ENCODE results near the gene ACTR5. TPM values are rescaled to one million over a fixed set of nuclear protein-coding genes. Genes with fewer than 3 reads are reported as not detected.

Gene ACTR5
- total and polyA plus RNA-seq, 2 donors (not counting 3 experiments of a cell fraction or from before 2014, with no cell fraction given) = 8.8 to 11.3 TPM

- Histone ChIP-seq H3K9me3 (replicated peaks; ENCODE audit: control insufficient read depth, insufficient read depth, low read length) (no peaks in the 10 kb centered on the region), H4K20me1 (replicated peaks; ENCODE audit: control insufficient read depth, extremely low read depth, insufficient read depth, low read length) (no peaks in the 10 kb centered on the region), H3K4me1 (ENCODE audit: control insufficient read depth, extremely low read depth, insufficient read depth, low read length) (peaks cover 6% of the 10 kb centered on the region), H3K4me3 (replicated peaks in 1 of 3; ENCODE audit: insufficient read depth in 1 of 3, low read depth in 1 of 3, low read length in 3 of 3) (no peak overlapping the region), H2AFZ (ENCODE audit: low read depth, low read length) (no peak overlapping the region), H3K27me3 (ENCODE audit: control insufficient read depth in 2 of 2, insufficient read depth in 2 of 2, low read length in 2 of 2) (peaks cover 31 to 41% of the 10 kb centered on the region in 2 experiments), H3K9me1 (replicated peaks; ENCODE audit: control insufficient read depth, extremely low read depth, insufficient read depth, low read length) (no peaks in the 10 kb centered on the region), H3K4me2 (ENCODE audit: insufficient read depth, low read length) (no peak overlapping the region), H3K79me2 (ENCODE audit: control insufficient read depth, insufficient read depth, low read length) (no peaks in the 10 kb centered on the region), H3K27ac (ENCODE audit: insufficient read depth, low read depth, low read length) (no peak overlapping the region), H3K9ac (replicated peaks; ENCODE audit: extremely low read depth, insufficient read depth, low read length) (no peak overlapping the region), H3K36me3 (ENCODE audit: control insufficient read depth in 2 of 2, extremely low read depth in 1 of 2, insufficient read depth in 2 of 2, low read length in 2 of 2) (no peaks in the 10 kb centered on the region)
- no peak for TF ChIP-seq POLR2AphosphoS5 (IDR thresholded peaks at IDR 0.05; ENCODE audit: insufficient read depth, low read depth, low read length)
- no peak for TF ChIP-seq FOS (IDR thresholded peaks at IDR 0.05; ENCODE audit: borderline replicate concordance, insufficient read depth, low read length)
- TF ChIP-seq POLR2A (IDR thresholded peaks at IDR 0.05; ENCODE audit: low read depth, low read length) = no peak
- TF ChIP-seq JUN (IDR thresholded peaks at IDR 0.05; ENCODE audit: borderline replicate concordance, insufficient read depth, insufficient read length, low read depth) = no peak
- TF ChIP-seq MYC (IDR thresholded peaks at IDR 0.05; ENCODE audit: low read depth, low read length) = no peak
- TF ChIP-seq MAX (IDR thresholded peaks at IDR 0.05; ENCODE audit: insufficient read depth, insufficient read length) = no peak
- no peak for TF ChIP-seq GATA2 (IDR thresholded peaks at IDR 0.05; ENCODE audit: insufficient read depth, insufficient read length, low read depth, low read length)
- no peak for TF ChIP-seq EZH2 (IDR thresholded peaks at IDR 0.05; ENCODE audit: borderline replicate concordance, low read depth, low read length, severe bottlenecking)
- TF ChIP-seq, protein P1, sequence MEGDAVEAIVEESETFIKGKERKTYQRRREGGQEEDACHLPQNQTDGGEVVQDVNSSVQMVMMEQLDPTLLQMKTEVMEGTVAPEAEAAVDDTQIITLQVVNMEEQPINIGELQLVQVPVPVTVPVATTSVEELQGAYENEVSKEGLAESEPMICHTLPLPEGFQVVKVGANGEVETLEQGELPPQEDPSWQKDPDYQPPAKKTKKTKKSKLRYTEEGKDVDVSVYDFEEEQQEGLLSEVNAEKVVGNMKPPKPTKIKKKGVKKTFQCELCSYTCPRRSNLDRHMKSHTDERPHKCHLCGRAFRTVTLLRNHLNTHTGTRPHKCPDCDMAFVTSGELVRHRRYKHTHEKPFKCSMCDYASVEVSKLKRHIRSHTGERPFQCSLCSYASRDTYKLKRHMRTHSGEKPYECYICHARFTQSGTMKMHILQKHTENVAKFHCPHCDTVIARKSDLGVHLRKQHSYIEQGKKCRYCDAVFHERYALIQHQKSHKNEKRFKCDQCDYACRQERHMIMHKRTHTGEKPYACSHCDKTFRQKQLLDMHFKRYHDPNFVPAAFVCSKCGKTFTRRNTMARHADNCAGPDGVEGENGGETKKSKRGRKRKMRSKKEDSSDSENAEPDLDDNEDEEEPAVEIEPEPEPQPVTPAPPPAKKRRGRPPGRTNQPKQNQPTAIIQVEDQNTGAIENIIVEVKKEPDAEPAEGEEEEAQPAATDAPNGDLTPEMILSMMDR (IDR thresholded peaks at IDR 0.05; ENCODE audit: extremely low read depth in 1 of 2, insufficient read depth in 1 of 2, low read depth in 1 of 2, low read length in 2 of 2) = no peak
- ChIA-PET CTCF (no interaction called here), POLR2A (no interaction called here)
- intact Hi-C loops (cut with micrococcal nuclease) = no loop called here
- BruUV-seq (replicated peaks) = no TSS peak
- FAIRE-seq (no peak), DNase-seq (ENCODE audit: low read depth, low spot score) (no peak)
- dilution Hi-C loops (cut with MboI; ENCODE audit: extremely low pct_ligation_motif_present, low sequenced_read_pairs) = no loop called here
These were observed 13.1 kb upstream of the ACTR5 start for GRCh38 chr20:38735172-38735571.
